Spleen (tissue), 11 donors: ENCODE measurements around the gene SPO11. TPM values are rescaled to one million over a fixed set of nuclear protein-coding genes. Genes with fewer than 3 reads are reported as not detected.

Experiments used
- DNase-seq: peaks from one replicate; pipeline ENCODE4 v3.0.0-alpha.2; 2020
- H3K27ac ChIP-seq, 8 donors: fragments of 200-600 bp; sonication (generic) in 7 of 8; 1 replicate in 4 of 8; 2 replicates in 4 of 8; pipeline versions ENCODE4 v1.5.0 to v1.8.0; 2016 to 2021; ENCODE audit warnings: inconsistent platforms in 4 of 8, mild to moderate bottlenecking in 4 of 8, moderate library complexity in 1 of 8
- H3K27me3 ChIP-seq, 7 donors: fragments of 200-600 bp; sonication (generic) in 6 of 7; replicated peaks in 1 of 7; 1 replicate in 4 of 7; 2 replicates in 3 of 7; pipeline versions ENCODE4 v1.5.0 to v1.8.0; 2016 to 2021; ENCODE audit warnings: inconsistent platforms in 3 of 7, mild to moderate bottlenecking in 1 of 7
- H3K36me3 ChIP-seq, 6 donors: fragments of 200-600 bp; sonication (generic) in 5 of 6; 1 replicate in 4 of 6; 2 replicates in 2 of 6; pipeline versions ENCODE4 v1.5.0 to v1.8.0; 2016 to 2021; ENCODE audit warnings: inconsistent platforms in 2 of 6
- H3K4me1 ChIP-seq, 6 donors: fragments of 200-600 bp; sonication (generic) in 5 of 6; 1 replicate in 3 of 6; 2 replicates in 3 of 6; pipeline versions ENCODE4 v1.5.0 to v1.8.0; 2016 to 2021; ENCODE audit warnings: inconsistent platforms in 3 of 6
- H3K4me3 ChIP-seq, 8 donors: fragments of 200-600 bp; sonication (generic) in 7 of 8; 1 replicate in 4 of 8; 2 replicates in 4 of 8; pipeline versions ENCODE4 v1.5.0 to v1.8.0; 2016 to 2021; ENCODE audit warnings: inconsistent platforms in 4 of 8, mild to moderate bottlenecking in 4 of 8, moderate library complexity in 2 of 8
- H3K9me3 ChIP-seq, 8 donors: fragments of 200-600 bp; sonication (generic) in 7 of 8; 1 replicate in 4 of 8; 2 replicates in 4 of 8; pipeline versions ENCODE4 v1.5.0 to v1.8.0; 2016 to 2021; ENCODE audit warnings: inconsistent platforms in 4 of 8
- POLR2A ChIP-seq, 3 donors: fragments of 450-650 bp; IDR thresholded peaks; one replicate each; pipeline ENCODE4 v1.5.1; 2017; ENCODE audit warnings: antibody characterized with exemption in 3 of 3, mild to moderate bottlenecking in 1 of 3
- POLR2AphosphoS5 ChIP-seq, 3 donors: sonication (generic); formaldehyde crosslinking; IDR thresholded peaks; one replicate each; pipeline ENCODE4 v1.5.1; 2017; ENCODE audit warnings: antibody characterized with exemption in 3 of 3
- WGBS, 5 donors: extraction: QIAGEN DNeasy Blood & Tissue Kit in 3 of 5; methylation state at CpG; one replicate each; pipeline versions ENCODE4 v1.1.5 to v1.1.7; 2013 to 2018; 5-methylcytosine and 5-hydroxymethylcytosine counted together
- intact Hi-C: fragments of 100-400 bp; cut with DNase I; formaldehyde crosslinking; loops from one replicate; pipeline ENCODE4 v1.15.0; 2023; ENCODE audit warnings: low total_unique reads
- polyA plus RNA-seq, 3 donors: library from polyadenylated mRNA; stranded (reverse); fragments of 200-250 nt; gene quantifications; one replicate each; pipeline ENCODE4 v1.2.1, GENCODE V29; 2013
- total RNA-seq, 7 donors: library from RNA; depleted of rRNA in 3 of 7; stranded (reverse); fragments of >200 nt in 3 of 7; fragmentation: NEBNext Ultra II Directional in 4 of 7; extraction: Animal tissue kit (Norgen Biotek cat#: 25700) in 4 of 7; gene quantifications; one replicate each; pipeline versions ENCODE4 v1.1.0 to v1.2.1, GENCODE V29; 2016 to 2021
- TF ChIP-seq, protein P1 (sequence below), 11 experiments: fragments of 200-600 bp in 7 of 11; fragments of 450-650 bp in 4 of 11; sonication (generic) in 4 of 11; IDR thresholded peaks in 8 of 11; conservative IDR thresholded peaks in 3 of 11; 1 replicate in 7 of 11; 2 replicates in 4 of 11; pipeline versions ENCODE4 v1.4.0 to v1.8.0; 2016 to 2021; ENCODE audit warnings: antibody characterized with exemption in 11 of 11, inconsistent platforms in 4 of 11, mild to moderate bottlenecking in 1 of 11
- donor health status: healthy with polysubstance abuse.
- donor health status: DM: no; HTN: no; CAD: no; lungs with moderate emphysema.
- donor health status: DM: no; HTN: no; CAD: no.
- donor health status: Bipolar disorder and iron deficiency.
- donor health status: healthy.
- donor health status: DM: no; HTN: no; CAD: no.
- donor health status: DM: yes; HTN: yes; CAD: no.

Gene SPO11
- total and polyA plus RNA-seq, 10 donors = not detected

DNA sequence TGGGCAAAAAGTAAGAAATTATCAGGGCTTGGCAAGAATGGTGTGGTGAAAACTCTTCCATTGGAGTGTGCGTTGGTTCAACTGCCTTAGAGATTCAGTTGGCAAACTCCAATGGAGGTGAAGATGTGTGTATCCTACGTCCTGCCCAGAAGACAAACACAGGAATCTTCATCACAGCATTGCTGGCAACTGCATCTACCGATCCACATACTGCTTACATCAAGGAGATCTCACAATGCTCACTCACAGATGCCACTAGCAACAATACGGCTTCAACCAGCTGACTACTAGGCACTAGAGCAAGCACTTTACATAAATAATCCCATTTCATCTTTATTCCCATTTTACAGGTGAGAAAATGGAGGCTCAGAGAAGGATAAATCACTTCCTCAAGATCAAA lies 10.0 kb upstream of the SPO11 start:
- TF ChIP-seq, protein P1, sequence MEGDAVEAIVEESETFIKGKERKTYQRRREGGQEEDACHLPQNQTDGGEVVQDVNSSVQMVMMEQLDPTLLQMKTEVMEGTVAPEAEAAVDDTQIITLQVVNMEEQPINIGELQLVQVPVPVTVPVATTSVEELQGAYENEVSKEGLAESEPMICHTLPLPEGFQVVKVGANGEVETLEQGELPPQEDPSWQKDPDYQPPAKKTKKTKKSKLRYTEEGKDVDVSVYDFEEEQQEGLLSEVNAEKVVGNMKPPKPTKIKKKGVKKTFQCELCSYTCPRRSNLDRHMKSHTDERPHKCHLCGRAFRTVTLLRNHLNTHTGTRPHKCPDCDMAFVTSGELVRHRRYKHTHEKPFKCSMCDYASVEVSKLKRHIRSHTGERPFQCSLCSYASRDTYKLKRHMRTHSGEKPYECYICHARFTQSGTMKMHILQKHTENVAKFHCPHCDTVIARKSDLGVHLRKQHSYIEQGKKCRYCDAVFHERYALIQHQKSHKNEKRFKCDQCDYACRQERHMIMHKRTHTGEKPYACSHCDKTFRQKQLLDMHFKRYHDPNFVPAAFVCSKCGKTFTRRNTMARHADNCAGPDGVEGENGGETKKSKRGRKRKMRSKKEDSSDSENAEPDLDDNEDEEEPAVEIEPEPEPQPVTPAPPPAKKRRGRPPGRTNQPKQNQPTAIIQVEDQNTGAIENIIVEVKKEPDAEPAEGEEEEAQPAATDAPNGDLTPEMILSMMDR (IDR thresholded peaks at IDR 0.05 in 8 of 11, conservative IDR thresholded peaks at IDR 0.05 in 3 of 11) = no peak
- no peak for TF ChIP-seq POLR2A (IDR thresholded peaks at IDR 0.05)
- TF ChIP-seq POLR2AphosphoS5 (IDR thresholded peaks at IDR 0.05) = no peak
- no peaks in the 10 kb centered on the region for H3K4me1 ChIP-seq
- H3K4me3 ChIP-seq = no peak overlapping the region
- WGBS, 5 donors = 77 to 88% (median 80%) methylated on average over 4 of the region's 4 CpGs
- no peak for DNase-seq
- no peaks in the 10 kb centered on the region for H3K9me3 ChIP-seq
- no peaks in the 10 kb centered on the region for H3K36me3 ChIP-seq
- H3K27ac ChIP-seq = no peak overlapping the region
- intact Hi-C loops = no loop called here
- peaks cover 0 to 76% (median 6%) of the 10 kb centered on the region in 7 donors for H3K27me3 ChIP-seq

DNA sequence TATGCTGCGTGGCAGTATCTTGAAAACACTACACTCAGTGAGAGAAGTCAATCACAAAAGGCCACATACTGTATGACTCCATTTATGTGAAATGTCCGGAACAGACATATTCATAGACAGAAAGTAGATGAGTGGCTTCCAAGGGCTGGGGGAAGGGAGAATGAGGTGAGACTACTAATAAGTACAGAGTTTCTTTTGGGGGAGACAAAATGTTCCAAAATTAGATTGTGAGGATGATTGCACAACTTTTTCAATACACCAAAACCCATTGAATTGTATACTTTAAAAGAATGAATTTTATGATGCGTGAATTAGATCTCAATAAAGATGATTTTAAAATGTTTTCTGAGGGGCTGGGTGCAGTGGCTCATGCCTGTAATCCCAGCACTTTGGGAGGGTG lies 9.2 kb upstream of the SPO11 start:
- Histone ChIP-seq H3K4me1 (no peaks in the 10 kb centered on the region), H3K4me3 (no peak overlapping the region), H3K9me3 (no peaks in the 10 kb centered on the region), H3K27me3 (peaks cover 0 to 77% (median 6%) of the 10 kb centered on the region in 7 donors), H3K36me3 (no peaks in the 10 kb centered on the region), H3K27ac (no peak overlapping the region)
- TF ChIP-seq POLR2A (IDR thresholded peaks at IDR 0.05) (no peak), POLR2AphosphoS5 (IDR thresholded peaks at IDR 0.05) (no peak)
- TF ChIP-seq, protein P1 (IDR thresholded peaks at IDR 0.05 in 8 of 11, conservative IDR thresholded peaks at IDR 0.05 in 3 of 11) = no peak
- intact Hi-C loops = no loop called here
- WGBS, 5 donors = 76 to 90% (median 81%) methylated on average over 3 of the region's 3 CpGs
- DNase-seq = no peak

DNA sequence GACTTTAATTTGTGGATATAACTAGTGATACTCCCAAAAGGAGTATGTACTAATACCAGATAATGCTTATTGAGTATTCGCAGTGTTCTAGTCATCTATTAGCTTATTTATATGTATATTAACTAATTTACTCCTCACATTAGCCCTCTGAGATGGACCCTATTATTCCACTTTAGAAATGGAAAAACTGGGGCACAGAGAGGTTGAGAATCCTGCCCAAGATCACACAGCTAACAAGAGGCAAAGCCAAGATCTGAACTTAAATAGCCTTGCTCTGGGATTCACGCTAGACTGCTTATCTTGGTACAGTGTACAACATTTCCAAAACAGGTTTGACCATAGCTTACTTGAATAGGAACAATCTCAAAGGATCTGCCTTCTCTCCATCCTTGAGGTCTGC lies 8.5 kb upstream of the SPO11 start:
- Histone ChIP-seq H3K4me1 (no peaks in the 10 kb centered on the region), H3K27ac (no peak overlapping the region), H3K27me3 (peaks cover 0 to 78% (median 6%) of the 10 kb centered on the region in 7 donors), H3K36me3 (no peaks in the 10 kb centered on the region), H3K4me3 (no peak overlapping the region), H3K9me3 (no peaks in the 10 kb centered on the region)
- TF ChIP-seq, protein P1 (IDR thresholded peaks at IDR 0.05 in 8 of 11, conservative IDR thresholded peaks at IDR 0.05 in 3 of 11) = no peak
- TF ChIP-seq POLR2A (IDR thresholded peaks at IDR 0.05) (no peak), POLR2AphosphoS5 (IDR thresholded peaks at IDR 0.05) (no peak)
- intact Hi-C loops = no loop called here
- WGBS, 5 donors = 75 to 90% (median 89%) methylated on average over 2 of the region's 2 CpGs
- DNase-seq = no peak

DNA sequence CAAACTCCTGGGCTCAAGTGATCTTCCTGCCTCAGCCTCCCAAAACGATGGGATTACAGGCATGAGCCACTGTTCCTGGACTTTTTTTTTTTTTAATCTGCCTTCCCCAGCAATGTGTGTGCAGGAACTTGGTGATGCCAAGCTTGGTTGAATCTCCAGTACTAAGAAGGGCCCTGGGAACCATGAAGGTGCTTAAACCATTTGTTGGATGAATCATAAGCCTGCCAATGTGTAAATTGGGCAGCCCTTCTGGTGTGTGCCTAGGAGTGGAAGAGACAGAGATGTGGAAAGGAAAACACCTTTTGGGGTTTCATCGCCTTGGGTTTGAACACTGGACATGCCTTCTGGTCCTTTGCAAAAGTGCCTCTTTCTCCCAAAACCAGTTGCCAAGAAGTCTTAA lies 7.1 kb upstream of the SPO11 start:
- H3K4me1 ChIP-seq = no peaks in the 10 kb centered on the region
- TF ChIP-seq POLR2A (IDR thresholded peaks at IDR 0.05) (no peak), POLR2AphosphoS5 (IDR thresholded peaks at IDR 0.05) (no peak)
- TF ChIP-seq, protein P1 (IDR thresholded peaks at IDR 0.05 in 8 of 11, conservative IDR thresholded peaks at IDR 0.05 in 3 of 11) = no peak
- intact Hi-C loops = no loop called here
- no peaks in the 10 kb centered on the region for H3K9me3 ChIP-seq
- peaks cover 0 to 85% (median 6%) of the 10 kb centered on the region in 7 donors for H3K27me3 ChIP-seq
- 66 to 75% (median 70%) methylated on average over 2 of the region's 2 CpGs for WGBS, 5 donors
- H3K4me3 ChIP-seq = no peak overlapping the region
- H3K36me3 ChIP-seq = no peaks in the 10 kb centered on the region
- no peak for DNase-seq
- H3K27ac ChIP-seq = no peak overlapping the region
